Umbilical cord (tissue), 2 donors: Measurements from ENCODE around the gene MMP28. TPM values are rescaled to one million over a fixed set of nuclear protein-coding genes. Genes with fewer than 3 reads are reported as not detected.
A peak's percentile ranks its signal among the peaks of the same experiment; 100 is the strongest.

Experiments used
- DNase-seq: peaks from one replicate; pipeline ENCODE4 v3.0.0-alpha.2; 2015; ENCODE audit warnings: low spot score
- total RNA-seq: library from RNA; depleted of rRNA; stranded (reverse); fragments of >200 nt; gene quantifications from one replicate; pipeline ENCODE4 v1.2.3, GENCODE V29; 2014; ENCODE audit warnings: low replicate concordance; ENCODE audit not compliant: insufficient read depth

Gene MMP28
- total RNA-seq, 1 donor from 2014 or later, result 113 TPM

- peak; percentile 86 for DNase-seq
Observed at GRCh38 chr17:35726127-35726952, 69.1 kb downstream of the MMP28 start.

GRCh38 chr17:35725802-35726126 lies 69.7 kb downstream of the MMP28 start:
- no peak for DNase-seq

GRCh38 chr17:35725058-35725457 lies 70.4 kb downstream of the MMP28 start:
- DNase-seq, result no peak

GRCh38 chr17:35723735-35724134 lies 71.7 kb downstream of the MMP28 start:
- no peak for DNase-seq

- DNase-seq, result no peak
Observed at GRCh38 chr17:35717475-35717874, 78.0 kb downstream of the MMP28 start.

GRCh38 chr17:35716897-35717465 lies 78.5 kb downstream of the MMP28 start:
- DNase-seq, result no peak

GRCh38 chr17:35716173-35716572 lies 79.3 kb downstream of the MMP28 start:
- DNase-seq, result no peak

Other genes with a start within 250 kb of the MMP28 start
- gene SLFN14, start 234.8 kb downstream of the MMP28 start, total RNA-seq, result 4.8 TPM
- gene PEX12, start 217.1 kb downstream of the MMP28 start, total RNA-seq, result 5.5 TPM
- gene AP2B1, start 208.3 kb downstream of the MMP28 start, total RNA-seq, result 32.3 TPM
- gene RASL10B, start 64.0 kb downstream of the MMP28 start, total RNA-seq, result 14.7 TPM
- gene GAS2L2, start 42.4 kb downstream of the MMP28 start, total RNA-seq, result 1.4 TPM
- not detected for gene C17orf50, start 34.8 kb downstream of the MMP28 start, total RNA-seq
- 33.0 TPM for gene TAF15, start 13.8 kb upstream of the MMP28 start, total RNA-seq
- not detected for gene HEATR9, start 73.2 kb upstream of the MMP28 start, total RNA-seq
- not detected for gene CCL5, start 84.7 kb upstream of the MMP28 start, total RNA-seq
- not detected for gene RDM1, start 135.1 kb upstream of the MMP28 start, total RNA-seq
- gene LYZL6, start 148.1 kb upstream of the MMP28 start, total RNA-seq, result not detected
- not detected for gene CCL16, start 185.9 kb upstream of the MMP28 start, total RNA-seq
- gene CCL14, start 191.1 kb upstream of the MMP28 start, total RNA-seq, result 4.1 TPM
- gene CCL15, start 205.9 kb upstream of the MMP28 start, total RNA-seq, result not detected
- not detected for gene CCL23, start 222.3 kb upstream of the MMP28 start, total RNA-seq